ENCODE data around the gene STK24. TPM values are rescaled to one million over a fixed set of nuclear protein-coding genes. Genes with fewer than 3 reads are reported as not detected.

Gene STK24
- total RNA-seq, 1 donor from 2014 or later: 94.6 TPM

GRCh38 chr13:98613591-98613990 lies 36.7 kb upstream of the STK24 start:
- no peak for TF ChIP-seq CTCF (IDR thresholded peaks at IDR 0.05)
- intact Hi-C loops (cut with DNase I): no loop called here
- H3K27me3 ChIP-seq: no peaks in the 10 kb centered on the region
- H3K4me3 ChIP-seq: no peak overlapping the region
- H3K9me3 ChIP-seq: no peaks in the 10 kb centered on the region
- DNase-seq (no peak), ATAC-seq (no peak)
- H3K36me3 ChIP-seq: no peaks in the 10 kb centered on the region
- H3K27ac ChIP-seq: no peak overlapping the region
- H3K4me1 ChIP-seq: no peaks in the 10 kb centered on the region

- TF ChIP-seq CTCF (IDR thresholded peaks at IDR 0.05): no peak
- H3K36me3 ChIP-seq: no peaks in the 10 kb centered on the region
- H3K4me1 ChIP-seq: no peaks in the 10 kb centered on the region
- DNase-seq (no peak), ATAC-seq (no peak)
- no peaks in the 10 kb centered on the region for H3K9me3 ChIP-seq
- intact Hi-C loops (cut with DNase I): no loop called here
- H3K4me3 ChIP-seq: no peak overlapping the region
- H3K27ac ChIP-seq: no peak overlapping the region
- H3K27me3 ChIP-seq: no peaks in the 10 kb centered on the region
Measured at GRCh38 chr13:98609756-98610155, 32.8 kb upstream of the STK24 start.

GRCh38 chr13:98606296-98606695 lies 29.4 kb upstream of the STK24 start:
- Histone ChIP-seq H3K36me3 (no peaks in the 10 kb centered on the region), H3K27ac (no peak overlapping the region), H3K9me3 (no peaks in the 10 kb centered on the region), H3K4me3 (no peak overlapping the region), H3K27me3 (no peaks in the 10 kb centered on the region), H3K4me1 (no peaks in the 10 kb centered on the region)
- ATAC-seq (no peak), DNase-seq (no peak)
- intact Hi-C loops (cut with DNase I): no loop called here
- TF ChIP-seq CTCF (IDR thresholded peaks at IDR 0.05): no peak

GRCh38 chr13:98599502-98600328 lies 22.8 kb upstream of the STK24 start:
- intact Hi-C loops (cut with DNase I): no loop called here
- H3K27me3 ChIP-seq: no peaks in the 10 kb centered on the region
- DNase-seq (no peak), ATAC-seq (no peak)
- H3K36me3 ChIP-seq: no peaks in the 10 kb centered on the region
- no peaks in the 10 kb centered on the region for H3K4me1 ChIP-seq
- no peak overlapping the region for H3K4me3 ChIP-seq
- H3K9me3 ChIP-seq: no peaks in the 10 kb centered on the region
- no peak overlapping the region for H3K27ac ChIP-seq
- TF ChIP-seq CTCF (IDR thresholded peaks at IDR 0.05): no peak

GRCh38 chr13:98598043-98598442 lies 21.1 kb upstream of the STK24 start:
- ATAC-seq (peak; percentile 31), DNase-seq (no peak)
- intact Hi-C loops (cut with DNase I): no loop called here
- Histone ChIP-seq H3K9me3 (no peaks in the 10 kb centered on the region), H3K36me3 (no peaks in the 10 kb centered on the region), H3K4me1 (no peaks in the 10 kb centered on the region), H3K27me3 (no peaks in the 10 kb centered on the region), H3K4me3 (no peak overlapping the region), H3K27ac (no peak overlapping the region)
- TF ChIP-seq CTCF (IDR thresholded peaks at IDR 0.05): peak; percentile 18

Measured in upper lobe of right lung (tissue), 1 donor.